Loucy (cell line): ENCODE measurements around the gene OSBPL3.

Experiments
- H2AFZ ChIP-seq: fragments of 200-600 bp; sonication (generic); 2 replicates; pipeline ENCODE4 v1.6.0; 2016; ENCODE audit warnings: antibody characterized with exemption, mild to moderate bottlenecking, low read length, moderate library complexity
- H3F3A ChIP-seq: fragments of 200-600 bp; 2 replicates; pipeline ENCODE4 v1.6.0; 2016; ENCODE audit warnings: antibody characterized with exemption, low read depth, mild to moderate bottlenecking
- H3K27me3 ChIP-seq: fragments of 200-600 bp; sonication (generic); 2 replicates; pipeline ENCODE4 v1.6.1; 2014; ENCODE audit warnings: low read length, mild to moderate bottlenecking; ENCODE audit not compliant: insufficient read depth, poor library complexity, severe bottlenecking
- H3K36me3 ChIP-seq: fragments of 200-600 bp; sonication (generic); 2 replicates; pipeline ENCODE4 v1.6.1; 2016; ENCODE audit warnings: low read length; ENCODE audit not compliant: insufficient read depth
- H3K4me1 ChIP-seq: fragments of 200-600 bp; sonication (generic); 2 replicates; pipeline ENCODE4 v1.5.1; 2014; ENCODE audit warnings: low read length, mild to moderate bottlenecking; ENCODE audit not compliant: insufficient read depth, poor library complexity, severe bottlenecking
- H3K4me2 ChIP-seq: fragments of 200-600 bp; sonication (generic); 2 replicates; pipeline ENCODE4 v1.6.0; 2014; ENCODE audit warnings: antibody characterized with exemption, low read length, low read depth, mild to moderate bottlenecking; ENCODE audit not compliant: poor library complexity, severe bottlenecking
- H3K4me3 ChIP-seq: fragments of 200-600 bp; sonication (generic); 2 replicates; pipeline ENCODE4 v1.5.1; 2014; ENCODE audit warnings: low read length, mild to moderate bottlenecking, mixed read lengths; ENCODE audit not compliant: poor library complexity, severe bottlenecking
- H3K79me2 ChIP-seq: fragments of 200-600 bp; sonication (generic); 2 replicates; pipeline ENCODE4 v1.6.1; 2014; ENCODE audit warnings: low read length; ENCODE audit not compliant: insufficient read depth
- H3K9ac ChIP-seq: fragments of 200-600 bp; sonication (generic); 2 replicates; pipeline ENCODE4 v1.6.0; 2014; ENCODE audit warnings: mild to moderate bottlenecking, low read depth, low read length, moderate library complexity; ENCODE audit not compliant: poor library complexity, severe bottlenecking
- H3K9me2 ChIP-seq: fragments of 200-600 bp; sonication (generic); replicated peaks from 2 replicates; pipeline ENCODE4 v1.6.1; 2016; ENCODE audit warnings: low read depth, low read length, mixed read lengths
- H3K9me3 ChIP-seq: fragments of 200-600 bp; sonication (generic); 2 replicates; pipeline ENCODE4 v1.6.1; 2014; ENCODE audit warnings: mild to moderate bottlenecking, antibody characterized with exemption, low read length, low read depth; ENCODE audit not compliant: insufficient read depth
- H4K20me1 ChIP-seq: fragments of 200-600 bp; sonication (generic); 2 replicates; pipeline ENCODE4 v1.6.0; 2014; ENCODE audit warnings: antibody characterized with exemption, low read length, mild to moderate bottlenecking; ENCODE audit not compliant: insufficient read depth, poor library complexity, severe bottlenecking
- EZH2phosphoT487 ChIP-seq: fragments of 200-600 bp; IDR thresholded peaks from 2 replicates; pipeline ENCODE4 v1.6.1; 2018; ENCODE audit warnings: antibody characterized with exemption, mild to moderate bottlenecking, moderate library complexity, borderline replicate concordance
- TF ChIP-seq, protein P1 (sequence below): fragments of 200-600 bp; sonication (generic); conservative IDR thresholded peaks from 2 replicates; pipeline ENCODE4 v1.5.1; 2014; ENCODE audit warnings: mild to moderate bottlenecking, antibody characterized with exemption, low read length

Gene OSBPL3

DNA sequence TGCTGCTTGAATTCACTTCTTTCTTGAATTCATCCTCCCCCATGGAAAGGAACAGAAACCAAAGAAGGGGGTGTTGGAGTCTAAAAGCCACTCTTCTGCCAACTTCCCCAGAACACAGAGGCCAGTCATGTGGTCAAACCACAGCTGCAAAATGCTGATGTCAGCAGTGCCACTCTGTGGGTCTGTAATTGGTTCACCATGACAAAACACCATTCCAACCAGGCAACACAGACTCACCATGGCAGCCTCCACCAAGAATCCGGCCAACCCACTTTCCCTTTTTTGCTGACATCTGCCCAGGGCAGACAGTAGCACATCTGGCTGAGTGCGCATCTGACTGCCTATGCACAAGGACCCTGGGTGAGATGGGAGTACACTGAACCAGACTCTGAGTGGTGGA lies 16.8 kb downstream of the OSBPL3 start:
- no peaks in the 10 kb centered on the region for H3K27me3 ChIP-seq
- peak overlapping the region; percentile 64 for H3K4me2 ChIP-seq
- peaks cover 15% of the 10 kb centered on the region; the same call in 1 of the 2 replicates for H3F3A ChIP-seq
- no peak overlapping the region for H2AFZ ChIP-seq
- TF ChIP-seq EZH2phosphoT487: no peak
- TF ChIP-seq, protein P1, sequence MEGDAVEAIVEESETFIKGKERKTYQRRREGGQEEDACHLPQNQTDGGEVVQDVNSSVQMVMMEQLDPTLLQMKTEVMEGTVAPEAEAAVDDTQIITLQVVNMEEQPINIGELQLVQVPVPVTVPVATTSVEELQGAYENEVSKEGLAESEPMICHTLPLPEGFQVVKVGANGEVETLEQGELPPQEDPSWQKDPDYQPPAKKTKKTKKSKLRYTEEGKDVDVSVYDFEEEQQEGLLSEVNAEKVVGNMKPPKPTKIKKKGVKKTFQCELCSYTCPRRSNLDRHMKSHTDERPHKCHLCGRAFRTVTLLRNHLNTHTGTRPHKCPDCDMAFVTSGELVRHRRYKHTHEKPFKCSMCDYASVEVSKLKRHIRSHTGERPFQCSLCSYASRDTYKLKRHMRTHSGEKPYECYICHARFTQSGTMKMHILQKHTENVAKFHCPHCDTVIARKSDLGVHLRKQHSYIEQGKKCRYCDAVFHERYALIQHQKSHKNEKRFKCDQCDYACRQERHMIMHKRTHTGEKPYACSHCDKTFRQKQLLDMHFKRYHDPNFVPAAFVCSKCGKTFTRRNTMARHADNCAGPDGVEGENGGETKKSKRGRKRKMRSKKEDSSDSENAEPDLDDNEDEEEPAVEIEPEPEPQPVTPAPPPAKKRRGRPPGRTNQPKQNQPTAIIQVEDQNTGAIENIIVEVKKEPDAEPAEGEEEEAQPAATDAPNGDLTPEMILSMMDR: no peak
- no peaks in the 10 kb centered on the region for H3K36me3 ChIP-seq
- H3K4me3 ChIP-seq: peak overlapping the region; percentile 48
- peaks cover 96% of the 10 kb centered on the region for H3K79me2 ChIP-seq
- peaks cover 89% of the 10 kb centered on the region for H3K4me1 ChIP-seq
- H3K9me2 ChIP-seq: no peaks in the 10 kb centered on the region
- peak overlapping the region; percentile 26 for H3K9ac ChIP-seq
- peaks cover 62% of the 10 kb centered on the region for H4K20me1 ChIP-seq
- no peaks in the 10 kb centered on the region for H3K9me3 ChIP-seq

DNA sequence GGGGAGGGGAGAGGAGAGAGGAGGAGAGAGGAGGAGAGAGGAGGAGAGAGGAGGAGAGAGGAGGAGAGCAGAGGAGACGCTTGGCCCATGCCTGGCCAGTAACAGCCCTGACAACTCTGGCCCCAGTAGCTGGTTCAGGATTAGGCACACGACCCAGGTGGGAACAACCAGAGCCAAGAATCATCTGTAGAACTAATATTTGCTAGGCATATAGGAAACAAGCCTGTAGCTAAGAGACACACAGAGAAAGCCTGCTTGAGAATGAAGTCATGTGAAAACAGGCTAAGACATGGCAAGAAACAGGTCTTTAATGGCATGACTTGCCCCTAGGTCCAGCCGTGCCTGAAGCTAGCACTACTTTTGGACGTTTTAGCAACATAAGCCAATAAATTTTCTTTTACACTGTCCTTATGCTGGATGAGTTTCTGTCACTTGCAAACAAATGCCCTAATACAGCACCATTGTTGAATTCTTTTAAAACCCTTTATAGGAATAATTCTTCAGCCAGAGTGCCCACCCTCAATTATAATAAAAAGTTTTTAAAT lies 17.5 kb downstream of the OSBPL3 start:
- H3K36me3 ChIP-seq: no peaks in the 10 kb centered on the region
- peak overlapping the region; percentile 26 for H3K9ac ChIP-seq
- peak overlapping the region; percentile 64 for H3K4me2 ChIP-seq
- H3K4me3 ChIP-seq: peak overlapping the region; percentile 48
- no peaks in the 10 kb centered on the region for H3K9me3 ChIP-seq
- H3K27me3 ChIP-seq: no peaks in the 10 kb centered on the region
- H2AFZ ChIP-seq: no peak overlapping the region
- no peaks in the 10 kb centered on the region for H3K9me2 ChIP-seq
- H3K4me1 ChIP-seq: peaks cover 93% of the 10 kb centered on the region
- peaks cover 96% of the 10 kb centered on the region for H3K79me2 ChIP-seq
- H4K20me1 ChIP-seq: peaks cover 56% of the 10 kb centered on the region
- TF ChIP-seq, protein P1: no peak
- TF ChIP-seq EZH2phosphoT487: no peak
- peaks cover 12% of the 10 kb centered on the region; the same call in 1 of the 2 replicates for H3F3A ChIP-seq

DNA sequence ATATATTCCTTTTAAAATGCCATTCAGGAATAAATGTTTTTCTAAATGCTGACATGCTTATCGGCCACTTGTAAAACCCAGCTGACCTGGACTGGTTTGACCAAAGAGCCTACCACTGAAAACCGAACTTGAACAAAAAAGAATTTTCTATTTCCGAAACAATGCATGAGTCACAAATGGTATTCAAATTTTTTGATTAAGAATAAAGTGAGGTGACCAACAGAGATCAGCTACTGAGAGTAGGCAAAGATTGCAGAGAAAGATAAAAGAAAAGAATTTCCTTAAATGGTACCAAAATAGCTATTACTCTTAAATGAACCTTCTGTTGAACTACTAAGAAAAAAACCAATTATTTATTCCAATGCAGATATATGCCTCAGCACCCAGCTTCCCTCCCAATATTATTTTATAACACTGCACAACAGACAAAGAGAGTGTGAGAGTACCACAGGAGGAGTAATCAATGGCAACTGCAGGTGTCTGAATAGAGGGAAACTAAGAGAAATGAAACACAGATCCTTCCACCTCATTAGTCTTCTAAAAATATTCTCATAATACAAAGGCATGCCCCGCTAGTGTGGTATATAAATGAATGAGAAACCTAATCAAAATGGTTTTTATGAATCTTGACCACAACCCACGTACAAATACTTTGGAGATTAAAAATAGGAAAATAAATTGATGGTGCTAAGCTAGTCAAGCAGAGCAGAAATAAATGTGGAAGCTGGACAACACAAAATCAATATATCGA lies 20.1 kb downstream of the OSBPL3 start:
- Histone ChIP-seq H3K4me3 (peak overlapping the region; percentile 12), H3K4me2 (peak overlapping the region; percentile 49), H3K9me3 (no peaks in the 10 kb centered on the region), H3K9ac (no peak overlapping the region), H3K9me2 (no peaks in the 10 kb centered on the region), H3K36me3 (no peaks in the 10 kb centered on the region), H3K79me2 (peaks cover 99% of the 10 kb centered on the region), H3K27me3 (no peaks in the 10 kb centered on the region), H4K20me1 (peaks cover 46% of the 10 kb centered on the region), H3F3A (no peaks in the 10 kb centered on the region), H3K4me1 (peaks cover 85% of the 10 kb centered on the region), H2AFZ (no peak overlapping the region)
- TF ChIP-seq, protein P1: no peak
- TF ChIP-seq EZH2phosphoT487: no peak
